A673 (cell line): ENCODE results near the gene PHEX.

Source experiments
- EZH2 ChIP-seq: fragments of 200-600 bp; sonication (generic); IDR thresholded peaks from 2 replicates; pipeline ENCODE4 v1.6.1; 2017; ENCODE audit warnings: borderline replicate concordance, low read depth, mild to moderate bottlenecking, mixed read lengths, antibody characterized with exemption, low read length; ENCODE audit not compliant: poor library complexity, severe bottlenecking
- TF ChIP-seq, protein P1 (sequence below): fragments of 300-800, 200-600 bp; sonication (generic); conservative IDR thresholded peaks from 2 replicates; pipeline ENCODE4 v1.5.1; 2017; ENCODE audit warnings: low read depth, mild to moderate bottlenecking, antibody characterized with exemption, low read length, moderate library complexity, mixed read lengths

DNA sequence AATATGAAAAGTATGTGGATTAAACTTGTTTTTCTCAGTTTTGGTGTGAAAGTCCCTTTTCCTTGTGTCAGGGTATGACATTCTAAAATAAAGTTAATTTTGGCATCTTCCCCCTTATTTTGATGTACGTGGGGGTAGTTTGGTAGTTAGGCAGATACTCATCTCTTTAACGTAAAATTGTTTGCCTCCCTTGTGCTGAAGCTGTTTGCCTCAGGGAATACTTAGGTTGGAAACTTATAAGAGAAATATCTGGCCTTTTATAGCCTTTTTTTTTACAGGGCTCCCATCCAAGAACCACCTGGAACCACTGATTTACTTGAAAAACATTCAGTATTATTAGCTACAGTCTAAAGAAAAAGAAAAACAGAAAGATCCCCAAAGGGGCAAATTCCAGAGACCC is 85.5 kb downstream of the PHEX start:
- TF ChIP-seq, protein P1, sequence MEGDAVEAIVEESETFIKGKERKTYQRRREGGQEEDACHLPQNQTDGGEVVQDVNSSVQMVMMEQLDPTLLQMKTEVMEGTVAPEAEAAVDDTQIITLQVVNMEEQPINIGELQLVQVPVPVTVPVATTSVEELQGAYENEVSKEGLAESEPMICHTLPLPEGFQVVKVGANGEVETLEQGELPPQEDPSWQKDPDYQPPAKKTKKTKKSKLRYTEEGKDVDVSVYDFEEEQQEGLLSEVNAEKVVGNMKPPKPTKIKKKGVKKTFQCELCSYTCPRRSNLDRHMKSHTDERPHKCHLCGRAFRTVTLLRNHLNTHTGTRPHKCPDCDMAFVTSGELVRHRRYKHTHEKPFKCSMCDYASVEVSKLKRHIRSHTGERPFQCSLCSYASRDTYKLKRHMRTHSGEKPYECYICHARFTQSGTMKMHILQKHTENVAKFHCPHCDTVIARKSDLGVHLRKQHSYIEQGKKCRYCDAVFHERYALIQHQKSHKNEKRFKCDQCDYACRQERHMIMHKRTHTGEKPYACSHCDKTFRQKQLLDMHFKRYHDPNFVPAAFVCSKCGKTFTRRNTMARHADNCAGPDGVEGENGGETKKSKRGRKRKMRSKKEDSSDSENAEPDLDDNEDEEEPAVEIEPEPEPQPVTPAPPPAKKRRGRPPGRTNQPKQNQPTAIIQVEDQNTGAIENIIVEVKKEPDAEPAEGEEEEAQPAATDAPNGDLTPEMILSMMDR: no peak
- no peak for TF ChIP-seq EZH2
